ENCODE measurements around the gene SLC12A8. TPM values are rescaled to one million over a fixed set of nuclear protein-coding genes. Genes with fewer than 3 reads are reported as not detected.

The SLC12A8 gene
- total RNA-seq, 1 donor from 2014 or later: 13.6 TPM

DNA sequence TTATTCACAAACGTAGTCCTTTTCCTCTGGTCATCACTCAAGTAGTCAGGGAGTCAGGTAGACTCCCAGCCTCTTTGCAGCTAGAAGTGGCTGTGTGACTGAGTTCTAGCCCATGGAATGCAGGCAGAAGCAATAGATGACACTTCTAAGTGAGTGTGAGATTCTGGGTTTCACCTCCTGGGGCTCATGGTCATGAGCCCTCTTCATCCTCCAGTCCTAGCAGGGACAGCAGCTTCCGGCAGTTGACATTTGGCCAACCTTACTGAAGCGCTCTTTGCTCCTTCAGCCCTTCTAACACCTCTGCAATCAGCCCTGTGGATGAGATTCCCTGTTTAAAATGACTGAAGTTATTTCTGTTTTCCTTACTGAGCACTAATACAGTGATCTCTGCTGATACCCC is 21.8 kb downstream of the SLC12A8 start:
- no peak overlapping the region for H3K4me3 ChIP-seq (ENCODE audit: low read depth, low read length)
- H3K36me3 ChIP-seq (ENCODE audit: control insufficient read depth, insufficient read depth, low read length): no peaks in the 10 kb centered on the region
- DNase-seq (ENCODE audit: low read depth): no peak
- no peaks in the 10 kb centered on the region for H3K27me3 ChIP-seq (ENCODE audit: control insufficient read depth, insufficient read depth, low read length)
- TF ChIP-seq CTCF (IDR thresholded peaks at IDR 0.05; ENCODE audit: insufficient read depth, low read length, poor library complexity, severe bottlenecking): no peak

DNA sequence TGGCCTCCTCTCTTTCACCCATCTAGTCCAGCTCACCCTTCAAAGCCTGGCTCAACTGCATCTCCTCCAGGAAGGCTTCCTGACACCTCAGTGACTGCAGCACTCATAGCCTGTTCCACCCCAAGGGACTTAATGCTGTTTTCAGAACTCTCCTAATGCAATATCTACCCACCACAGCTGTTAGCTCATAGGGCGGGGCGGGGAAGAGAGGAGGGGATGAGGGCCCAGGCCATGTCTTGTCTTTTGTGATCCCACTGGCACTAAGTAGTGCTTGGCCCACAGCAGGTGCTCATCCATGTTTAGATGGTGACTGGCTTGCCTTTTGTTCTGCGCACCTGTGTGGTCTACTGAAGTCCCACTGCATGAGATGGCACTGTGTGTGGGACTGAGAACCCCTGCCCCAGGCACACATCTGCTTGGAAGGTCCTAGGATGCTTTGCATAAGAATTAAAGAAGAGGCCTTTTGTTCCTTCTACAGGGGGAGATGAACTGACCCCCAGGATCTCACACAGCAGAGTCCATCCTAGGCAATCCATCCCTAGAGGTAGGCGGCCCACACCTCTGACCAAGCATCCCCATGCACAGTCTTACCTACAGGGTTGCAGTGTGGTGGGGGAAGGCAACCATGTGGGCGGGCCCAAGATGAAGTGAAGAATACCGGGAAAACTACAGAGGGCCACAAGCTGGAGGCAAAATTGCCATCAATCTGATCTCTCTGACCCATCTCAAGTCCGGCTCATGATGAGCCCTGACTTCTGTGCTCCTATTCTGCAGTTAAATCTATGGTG is 23.0 kb downstream of the SLC12A8 start:
- Histone ChIP-seq H3K4me3 (ENCODE audit: low read depth, low read length) (no peak overlapping the region), H3K27me3 (ENCODE audit: control insufficient read depth, insufficient read depth, low read length) (no peaks in the 10 kb centered on the region), H3K36me3 (ENCODE audit: control insufficient read depth, insufficient read depth, low read length) (no peaks in the 10 kb centered on the region)
- no peak for TF ChIP-seq CTCF (IDR thresholded peaks at IDR 0.05; ENCODE audit: insufficient read depth, low read length, poor library complexity, severe bottlenecking)
- DNase-seq (ENCODE audit: low read depth): no peak

DNA sequence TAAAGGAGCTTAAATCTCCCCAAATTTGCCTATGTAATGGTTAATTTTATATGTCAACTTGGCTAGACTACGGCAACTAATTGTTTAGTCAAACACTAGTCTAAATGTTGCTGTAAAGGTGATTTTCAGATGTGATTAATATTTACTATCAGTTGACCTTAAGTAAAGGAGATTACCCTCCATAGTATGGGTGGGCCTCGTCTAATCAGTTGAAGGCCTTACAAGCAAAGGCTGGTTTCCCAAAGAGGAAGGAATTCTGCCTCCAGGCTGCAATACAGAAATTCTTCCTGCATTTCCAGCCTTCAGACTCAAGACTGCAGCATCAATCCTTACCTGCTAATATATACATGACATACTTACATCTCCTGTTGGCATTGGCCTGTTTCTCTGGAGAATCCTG is 23.6 kb downstream of the SLC12A8 start:
- no peak for DNase-seq (ENCODE audit: low read depth)
- Histone ChIP-seq H3K27me3 (ENCODE audit: control insufficient read depth, insufficient read depth, low read length) (no peaks in the 10 kb centered on the region), H3K4me3 (ENCODE audit: low read depth, low read length) (no peak overlapping the region), H3K36me3 (ENCODE audit: control insufficient read depth, insufficient read depth, low read length) (no peaks in the 10 kb centered on the region)
- no peak for TF ChIP-seq CTCF (IDR thresholded peaks at IDR 0.05; ENCODE audit: insufficient read depth, low read length, poor library complexity, severe bottlenecking)

GRCh38 chr3:125187599-125187910 is 25.0 kb downstream of the SLC12A8 start:
- Histone ChIP-seq H3K4me3 (ENCODE audit: low read depth, low read length) (no peak overlapping the region), H3K36me3 (ENCODE audit: control insufficient read depth, insufficient read depth, low read length) (no peaks in the 10 kb centered on the region), H3K27me3 (ENCODE audit: control insufficient read depth, insufficient read depth, low read length) (no peaks in the 10 kb centered on the region)
- no peak for DNase-seq (ENCODE audit: low read depth)
- TF ChIP-seq CTCF (IDR thresholded peaks at IDR 0.05; ENCODE audit: insufficient read depth, low read length, poor library complexity, severe bottlenecking): no peak

DNA sequence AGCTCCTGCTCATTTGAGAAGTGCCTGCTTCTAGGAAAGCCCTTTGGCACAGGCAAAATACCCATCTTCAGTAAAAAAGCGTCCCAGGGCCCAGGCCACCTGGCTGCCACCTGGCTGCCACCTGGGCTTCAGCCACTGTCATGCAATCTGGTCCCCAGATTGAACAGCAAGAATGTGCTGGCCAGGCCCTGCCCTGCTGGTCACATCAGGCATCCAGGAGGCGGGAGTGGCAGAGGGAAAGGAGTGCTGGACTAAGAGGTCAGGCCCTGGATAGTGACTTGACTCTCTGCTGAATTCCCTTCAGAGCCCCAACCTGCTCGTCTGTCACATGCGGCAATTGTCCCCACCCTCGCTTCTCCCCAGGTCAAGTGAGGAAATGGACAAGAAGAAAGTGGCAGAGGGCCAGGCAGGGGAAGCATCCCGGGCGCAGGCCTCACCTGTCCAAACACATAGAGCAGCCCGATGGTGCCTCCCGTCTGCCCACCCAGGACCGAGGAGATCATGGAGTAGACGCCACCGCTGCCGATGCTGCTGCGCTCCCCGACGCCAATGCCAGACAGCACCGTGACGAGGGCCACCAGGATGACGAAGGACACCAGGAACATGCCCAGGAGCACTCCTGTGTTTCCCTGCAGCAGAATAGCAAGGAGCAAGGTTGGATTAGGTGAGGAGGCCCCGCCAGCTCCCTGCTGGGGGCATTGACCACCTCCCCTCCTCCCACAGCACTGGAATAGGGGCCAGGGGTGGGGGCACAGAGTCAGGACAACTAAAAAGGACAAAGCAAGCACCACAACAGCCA is 25.5 kb downstream of the SLC12A8 start:
- Histone ChIP-seq H3K27me3 (ENCODE audit: control insufficient read depth, insufficient read depth, low read length) (no peaks in the 10 kb centered on the region), H3K36me3 (ENCODE audit: control insufficient read depth, insufficient read depth, low read length) (no peaks in the 10 kb centered on the region), H3K4me3 (ENCODE audit: low read depth, low read length) (no peak overlapping the region)
- no peak for TF ChIP-seq CTCF (IDR thresholded peaks at IDR 0.05; ENCODE audit: insufficient read depth, low read length, poor library complexity, severe bottlenecking)
- DNase-seq (ENCODE audit: low read depth): no peak
